NCI-H2029 (cell line): ENCODE results near the gene RGS18.
"Not testable (repeated sequence)": the region's sequence is repeated elsewhere in the genome, so short reads cannot be mapped to it uniquely, and the experiment has no call there.

ENCODE experiments used
- DNase-seq: peaks from one replicate; lab custom pipeline; 2025; lab: John Stamatoyannopoulos, UW

The RGS18 gene

GRCh38 chr1:192158181-192158580 lies at the start of gene RGS18:
Gene RGS18, plus strand, starts transcription at chr1:192158462. Its CDS starts 176 bp downstream, at chr1:192158638.
- no peak for DNase-seq

- DNase-seq, result no peak
These were observed 48.7 kb upstream of the RGS18 start for GRCh38 chr1:192109576-192109975.

GRCh38 chr1:192115000-192115399 lies 43.3 kb upstream of the RGS18 start:
- DNase-seq, result no peak

GRCh38 chr1:192118881-192119405 lies 39.3 kb upstream of the RGS18 start:
- no peak for DNase-seq

GRCh38 chr1:192119701-192120100 lies 38.6 kb upstream of the RGS18 start:
- no peak for DNase-seq

- no peak for DNase-seq
These were observed 35.6 kb upstream of the RGS18 start for GRCh38 chr1:192122668-192123067.

GRCh38 chr1:192123212-192123611 lies 35.0 kb upstream of the RGS18 start:
- DNase-seq, result no peak

GRCh38 chr1:192126030-192126619 lies 32.1 kb upstream of the RGS18 start:
- DNase-seq, result no peak

GRCh38 chr1:192130175-192130574 lies 28.1 kb upstream of the RGS18 start:
- DNase-seq, result no peak

GRCh38 chr1:192130865-192131264 lies 27.4 kb upstream of the RGS18 start:
- not testable (repeated sequence) for DNase-seq

- no peak for DNase-seq
These were observed 26.3 kb upstream of the RGS18 start for GRCh38 chr1:192131914-192132313.

- no peak for DNase-seq
These were observed 24.8 kb upstream of the RGS18 start for GRCh38 chr1:192133350-192133926.

GRCh38 chr1:192140382-192140781 lies 17.9 kb upstream of the RGS18 start:
- DNase-seq, result no peak

- no peak for DNase-seq
These were observed 11.0 kb upstream of the RGS18 start for GRCh38 chr1:192147221-192147620.

- no peak for DNase-seq
These were observed 10.6 kb upstream of the RGS18 start for GRCh38 chr1:192147696-192148095.

- DNase-seq, result no peak
These were observed 7.1 kb upstream of the RGS18 start for GRCh38 chr1:192151176-192151575.

- no peak for DNase-seq
These were observed 5.0 kb upstream of the RGS18 start for GRCh38 chr1:192153276-192153675.

- no peak for DNase-seq
These were observed 1.2 kb upstream of the RGS18 start for GRCh38 chr1:192157067-192157466.

- DNase-seq, result no peak
These were observed 752 bp downstream of the RGS18 start for GRCh38 chr1:192159014-192159413.

- DNase-seq, result no peak
These were observed 1.5 kb downstream of the RGS18 start for GRCh38 chr1:192159781-192160180.

GRCh38 chr1:192160196-192160595 lies 1.9 kb downstream of the RGS18 start:
- DNase-seq, result no peak

- no peak for DNase-seq
These were observed 3.7 kb downstream of the RGS18 start for GRCh38 chr1:192161976-192162375.

GRCh38 chr1:192162376-192162775 lies 4.1 kb downstream of the RGS18 start:
- DNase-seq, result no peak

GRCh38 chr1:192165002-192165401 lies 6.7 kb downstream of the RGS18 start:
- not testable (repeated sequence) for DNase-seq
